ENCODE data around the gene TMEM45A. TPM values are rescaled to one million over a fixed set of nuclear protein-coding genes. Genes with fewer than 3 reads are reported as not detected.
"Not testable (repeated sequence)": the region's sequence is repeated elsewhere in the genome, so short reads cannot be mapped to it uniquely, and the experiment has no call there.

Gene TMEM45A
- total RNA-seq, 4 donors from 2014 or later = 189 to 746 (median 494) TPM

DNA sequence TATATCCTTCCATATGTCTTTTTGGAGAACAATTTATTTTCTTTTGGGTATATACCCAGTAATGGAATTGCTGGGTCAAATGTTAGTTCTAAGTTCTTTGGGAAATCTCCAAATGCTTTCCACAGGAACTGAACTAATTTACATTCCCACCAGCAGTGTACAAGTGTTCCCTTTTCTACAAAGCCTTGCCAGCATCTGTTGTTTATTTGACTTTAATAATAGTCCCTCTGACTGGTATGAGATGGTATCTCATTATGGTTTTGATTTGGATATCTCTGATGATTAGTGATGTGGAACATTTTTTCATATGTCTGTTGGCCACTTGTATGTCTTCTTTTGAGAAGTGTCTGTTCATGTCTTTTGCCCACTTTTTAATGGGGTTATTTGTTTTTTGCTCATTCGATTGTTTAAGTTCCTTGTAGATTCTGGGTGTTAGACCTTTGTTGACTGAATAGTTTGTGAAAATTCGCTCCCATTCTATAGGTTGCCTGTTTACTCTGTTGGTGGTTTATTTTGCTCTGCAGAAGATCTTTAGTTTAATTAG lies 48.4 kb downstream of the TMEM45A start:
- no peak for DNase-seq (ENCODE audit: low spot score in 2 of 2)
- Histone ChIP-seq H3K9me3 (no peaks in the 10 kb centered on the region), H3K4me3 (no peak overlapping the region), H3K27ac (no peak overlapping the region), H3K27me3 (no peaks in the 10 kb centered on the region), H3K4me1 (peaks cover 12% of the 10 kb centered on the region), H3K36me3 (no peaks in the 10 kb centered on the region)
- TF ChIP-seq POLR2A (IDR thresholded peaks at IDR 0.05) = no peak
- no peak for TF ChIP-seq EP300 (IDR thresholded peaks at IDR 0.05)
- no peak for TF ChIP-seq POLR2AphosphoS5 (IDR thresholded peaks at IDR 0.05)
- no peak for TF ChIP-seq CTCF (IDR thresholded peaks at IDR 0.05)
- WGBS = 95% methylated on average over 2 of the region's 2 CpGs

- H3K4me1 ChIP-seq = peaks cover 13% of the 10 kb centered on the region
- not testable (repeated sequence) for DNase-seq (ENCODE audit: low spot score in 2 of 2); H3K36me3 ChIP-seq; H3K27me3 ChIP-seq; H3K27ac ChIP-seq; H3K4me3 ChIP-seq; H3K9me3 ChIP-seq
- WGBS = 79% methylated on average over 2 of the region's 3 CpGs
These were observed 49.0 kb downstream of the TMEM45A start for GRCh38 chr3:100541428-100541827.

DNA sequence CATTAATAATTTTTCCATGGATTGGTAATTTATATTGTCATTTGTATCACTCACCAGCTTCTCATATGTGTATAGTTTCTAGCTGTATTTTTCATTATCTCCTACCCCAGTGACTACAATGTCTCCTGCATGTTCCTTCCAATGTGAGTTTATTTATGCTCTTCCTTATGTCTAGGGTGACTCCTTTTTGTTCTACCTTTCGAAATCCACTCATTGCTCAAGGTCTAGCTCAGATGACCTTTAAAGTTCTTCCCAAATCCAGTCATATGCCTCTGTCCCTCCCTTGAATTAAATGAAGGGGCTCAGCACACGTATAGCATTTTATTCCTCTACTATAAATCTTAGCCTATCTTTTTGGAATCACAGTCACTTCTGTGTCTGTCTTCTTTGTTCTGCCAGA lies 53.0 kb downstream of the TMEM45A start:
- Histone ChIP-seq H3K4me3 (no peak overlapping the region), H3K36me3 (no peaks in the 10 kb centered on the region), H3K27ac (no peak overlapping the region), H3K27me3 (no peaks in the 10 kb centered on the region), H3K4me1 (peaks cover 16% of the 10 kb centered on the region), H3K9me3 (no peaks in the 10 kb centered on the region)
- WGBS = 64% methylated on average over 2 of the region's 2 CpGs
- no peak for DNase-seq (ENCODE audit: low spot score in 2 of 2)
- no peak for TF ChIP-seq POLR2AphosphoS5 (IDR thresholded peaks at IDR 0.05)
- no peak for TF ChIP-seq POLR2A (IDR thresholded peaks at IDR 0.05)
- no peak for TF ChIP-seq CTCF (IDR thresholded peaks at IDR 0.05)
- TF ChIP-seq EP300 (IDR thresholded peaks at IDR 0.05) = no peak

DNA sequence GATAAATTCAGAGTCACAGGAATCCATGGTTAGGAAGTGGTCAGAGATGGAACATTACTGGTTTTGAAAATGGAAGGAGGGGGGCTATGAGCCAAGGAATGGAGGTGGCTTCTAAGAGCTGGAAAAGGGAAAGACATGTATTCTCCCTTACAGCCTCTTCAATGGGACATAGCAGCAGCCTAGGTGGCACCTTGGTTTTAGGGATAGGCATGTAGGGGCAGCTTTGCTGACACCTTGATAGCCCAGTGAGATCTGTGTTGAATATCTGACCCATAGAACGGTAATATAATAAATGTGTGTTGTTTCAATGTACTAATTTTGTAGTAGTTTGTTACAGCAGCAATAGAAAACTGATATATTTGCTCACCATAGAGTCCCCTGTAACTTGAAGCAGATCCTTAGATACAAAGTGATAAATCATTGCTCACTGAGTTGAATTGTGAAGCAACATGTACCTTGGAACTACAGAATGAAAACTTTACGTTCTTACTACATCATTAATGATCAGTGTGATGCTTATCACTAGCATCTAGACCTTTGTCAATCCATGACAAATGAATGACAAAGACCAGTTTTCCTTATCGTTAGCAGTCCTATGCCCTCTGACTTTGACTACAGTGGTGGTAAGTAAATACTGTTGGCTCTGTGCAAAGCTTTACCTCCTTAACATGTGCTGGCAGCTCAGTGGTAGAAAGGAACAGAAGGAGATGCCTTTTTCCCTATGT lies 53.8 kb downstream of the TMEM45A start:
- no peak for DNase-seq (ENCODE audit: low spot score in 2 of 2)
- H3K4me1 ChIP-seq = peaks cover 16% of the 10 kb centered on the region
- H3K4me3 ChIP-seq = no peak overlapping the region
- TF ChIP-seq POLR2A (IDR thresholded peaks at IDR 0.05) (no peak), CTCF (IDR thresholded peaks at IDR 0.05) (no peak), EP300 (IDR thresholded peaks at IDR 0.05) (no peak), POLR2AphosphoS5 (IDR thresholded peaks at IDR 0.05) (no peak)
- no peaks in the 10 kb centered on the region for H3K36me3 ChIP-seq
- H3K27me3 ChIP-seq = no peaks in the 10 kb centered on the region
- H3K27ac ChIP-seq = peak overlapping the region; percentile 28
- WGBS = 65% methylated on average over 3 of the region's 3 CpGs
- no peaks in the 10 kb centered on the region for H3K9me3 ChIP-seq

GRCh38 chr3:100548053-100548452 lies 55.6 kb downstream of the TMEM45A start:
- 38% methylated on average over 2 of the region's 2 CpGs for WGBS
- DNase-seq (ENCODE audit: low spot score in 2 of 2) = no peak
- TF ChIP-seq POLR2AphosphoS5 (IDR thresholded peaks at IDR 0.05) (no peak), POLR2A (IDR thresholded peaks at IDR 0.05) (no peak), EP300 (IDR thresholded peaks at IDR 0.05) (no peak), CTCF (IDR thresholded peaks at IDR 0.05) (no peak)
- H3K36me3 ChIP-seq = no peaks in the 10 kb centered on the region
- no peaks in the 10 kb centered on the region for H3K9me3 ChIP-seq
- no peaks in the 10 kb centered on the region for H3K27me3 ChIP-seq
- no peak overlapping the region for H3K4me3 ChIP-seq
- H3K4me1 ChIP-seq = peaks cover 16% of the 10 kb centered on the region
- peak overlapping the region; percentile 60 for H3K27ac ChIP-seq

Data from suprapubic skin (tissue), 4 donors.